Measurements from ENCODE around the gene PPCS. TPM values are rescaled to one million over a fixed set of nuclear protein-coding genes. Genes with fewer than 3 reads are reported as not detected.

PPCS gene
- total RNA-seq, 2 donors from 2014 or later, result 38.7 to 48.9 TPM

- 80 to 87% methylated on average over 4 of the region's 4 CpGs for WGBS, 2 experiments (ENCODE audit: insufficient coverage in 1 of 2, insufficient read length in 1 of 2)
- Histone ChIP-seq H3K4me1 (ENCODE audit: control insufficient read depth, insufficient read depth, low read length) (peaks cover 4% of the 10 kb centered on the region), H3K27me3 (ENCODE audit: control insufficient read depth, insufficient read depth, low read length, poor library complexity, severe bottlenecking) (no peaks in the 10 kb centered on the region), H3K36me3 (ENCODE audit: control insufficient read depth, insufficient read depth, low read length) (no peaks in the 10 kb centered on the region), H3K27ac (ENCODE audit: low read depth, low read length) (no peak overlapping the region), H3K9me3 (ENCODE audit: control insufficient read depth, low read length) (no peaks in the 10 kb centered on the region), H3K4me3 (ENCODE audit: low read length) (no peak overlapping the region), H3K9ac (ENCODE audit: extremely low read depth, low read length, poor library complexity, severe bottlenecking) (no peak overlapping the region)
- no peak for TF ChIP-seq CTCF (conservative IDR thresholded peaks at IDR 0.05)
- H3K27ac Mint-ChIP-seq, result no peak overlapping the region
- DNase-seq, result no peak
- H3K36me3 Mint-ChIP-seq (ENCODE audit: low read depth), result no peaks in the 10 kb centered on the region
- peaks cover 12% of the 10 kb centered on the region for H3K4me1 Mint-ChIP-seq
- H3K9me3 Mint-ChIP-seq, result no peaks in the 10 kb centered on the region
- H3K4me3 Mint-ChIP-seq, result no peak overlapping the region
- no peaks in the 10 kb centered on the region for H3K27me3 Mint-ChIP-seq (ENCODE audit: insufficient read depth)
Measured at GRCh38 chr1:42432714-42433113, 23.6 kb upstream of the PPCS start.

DNA sequence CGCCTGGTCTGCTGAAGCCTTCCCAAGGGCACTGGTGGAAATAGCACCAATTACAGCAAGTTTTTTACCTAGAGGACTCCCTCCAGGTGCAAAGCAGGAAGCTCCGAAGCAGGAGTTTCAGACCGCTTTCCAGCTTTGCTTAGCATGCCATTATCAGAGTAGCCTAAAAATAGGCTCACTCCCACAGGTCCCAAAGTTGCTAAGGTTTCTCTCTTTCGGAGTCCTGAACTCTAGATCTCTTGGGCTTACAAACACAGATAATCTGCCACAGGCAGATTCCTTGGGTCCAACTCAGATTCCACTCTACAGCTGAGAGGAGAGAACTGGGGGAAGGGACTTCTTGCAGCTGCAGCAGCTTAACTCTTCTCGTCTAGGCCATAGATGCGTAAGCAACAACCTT, 23.0 kb upstream of the PPCS start:
- Histone ChIP-seq H3K9ac (ENCODE audit: extremely low read depth, low read length, poor library complexity, severe bottlenecking) (no peak overlapping the region), H3K27ac (ENCODE audit: low read depth, low read length) (no peak overlapping the region), H3K27me3 (ENCODE audit: control insufficient read depth, insufficient read depth, low read length, poor library complexity, severe bottlenecking) (no peaks in the 10 kb centered on the region), H3K4me1 (ENCODE audit: control insufficient read depth, insufficient read depth, low read length) (peaks cover 4% of the 10 kb centered on the region), H3K9me3 (ENCODE audit: control insufficient read depth, low read length) (no peaks in the 10 kb centered on the region), H3K36me3 (ENCODE audit: control insufficient read depth, insufficient read depth, low read length) (no peaks in the 10 kb centered on the region), H3K4me3 (ENCODE audit: low read length) (no peak overlapping the region)
- Mint-ChIP-seq H3K27ac (no peak overlapping the region), H3K4me1 (peaks cover 12% of the 10 kb centered on the region), H3K27me3 (ENCODE audit: insufficient read depth) (no peaks in the 10 kb centered on the region), H3K4me3 (no peak overlapping the region), H3K9me3 (no peaks in the 10 kb centered on the region), H3K36me3 (ENCODE audit: low read depth) (no peaks in the 10 kb centered on the region)
- 89 to 93% methylated on average over 5 to 6 of the region's 6 CpGs for WGBS, 2 experiments (ENCODE audit: insufficient coverage in 1 of 2, insufficient read length in 1 of 2)
- DNase-seq, result no peak
- no peak for TF ChIP-seq CTCF (conservative IDR thresholded peaks at IDR 0.05)

GRCh38 chr1:42434340-42434739, 22.0 kb upstream of the PPCS start:
- no peaks in the 10 kb centered on the region for H3K27me3 Mint-ChIP-seq (ENCODE audit: insufficient read depth)
- no peaks in the 10 kb centered on the region for H3K36me3 Mint-ChIP-seq (ENCODE audit: low read depth)
- H3K4me3 ChIP-seq (ENCODE audit: low read length), result no peak overlapping the region
- H3K9me3 Mint-ChIP-seq, result no peaks in the 10 kb centered on the region
- H3K27ac Mint-ChIP-seq, result no peak overlapping the region
- H3K9ac ChIP-seq (ENCODE audit: extremely low read depth, low read length, poor library complexity, severe bottlenecking), result no peak overlapping the region
- H3K27me3 ChIP-seq (ENCODE audit: control insufficient read depth, insufficient read depth, low read length, poor library complexity, severe bottlenecking), result no peaks in the 10 kb centered on the region
- H3K4me1 Mint-ChIP-seq, result peaks cover 12% of the 10 kb centered on the region
- WGBS, 2 experiments (ENCODE audit: insufficient coverage in 1 of 2, insufficient read length in 1 of 2), result 60 to 86% methylated on average over 1 to 4 of the region's 4 CpGs
- H3K4me3 Mint-ChIP-seq, result no peak overlapping the region
- TF ChIP-seq CTCF (conservative IDR thresholded peaks at IDR 0.05), result no peak
- DNase-seq, result no peak
- H3K9me3 ChIP-seq (ENCODE audit: control insufficient read depth, low read length), result no peaks in the 10 kb centered on the region
- H3K36me3 ChIP-seq (ENCODE audit: control insufficient read depth, insufficient read depth, low read length), result no peaks in the 10 kb centered on the region
- no peak overlapping the region for H3K27ac ChIP-seq (ENCODE audit: low read depth, low read length)
- H3K4me1 ChIP-seq (ENCODE audit: control insufficient read depth, insufficient read depth, low read length), result peaks cover 4% of the 10 kb centered on the region

Data from endodermal cell (in vitro differentiated cells).